ENCODE data around the gene FAM237A. TPM values are rescaled to one million over a fixed set of nuclear protein-coding genes. Genes with fewer than 3 reads are reported as not detected.

FAM237A gene
- total RNA-seq, 2 experiments from 2014 or later: not detected

DNA sequence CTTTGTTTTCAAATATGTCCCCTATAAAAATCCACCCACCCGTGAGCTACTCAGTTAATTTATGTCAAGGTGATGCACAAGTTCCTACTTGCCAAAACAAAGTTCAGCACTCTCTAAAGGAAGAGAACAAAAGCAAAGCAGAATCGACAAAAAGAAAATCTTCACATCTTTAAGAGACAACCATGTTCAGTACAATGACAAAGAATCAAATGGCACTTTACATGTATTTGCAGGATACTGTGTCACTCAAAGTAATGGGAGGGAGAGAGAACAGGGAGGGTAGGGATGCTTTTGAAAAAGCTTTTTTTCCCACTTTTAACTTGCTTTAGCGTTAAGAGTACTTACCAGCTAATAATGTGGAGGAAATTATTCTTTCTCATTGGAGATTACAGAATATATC is 39.0 kb upstream of the FAM237A start:
- H3K79me2 ChIP-seq (ENCODE audit: insufficient read depth, low read depth, low read length): no peaks in the 10 kb centered on the region
- H3K27ac ChIP-seq (ENCODE audit: low read depth, low read length, poor library complexity, severe bottlenecking): no peak overlapping the region
- no TSS peak for BruUV-seq (replicated peaks)
- no peaks in the 10 kb centered on the region for H3K9me2 ChIP-seq (ENCODE audit: insufficient read depth, low read length)
- intact Hi-C loops (cut with micrococcal nuclease; ENCODE audit: unreplicated experiment): no loop called here
- H3K36me3 ChIP-seq (ENCODE audit: insufficient read depth, low read length): no peaks in the 10 kb centered on the region
- no peaks in the 10 kb centered on the region for H3K4me1 ChIP-seq (ENCODE audit: insufficient read depth, low read length, poor library complexity, severe bottlenecking)
- TF ChIP-seq EZH2phosphoT487 (IDR thresholded peaks at IDR 0.05; ENCODE audit: borderline replicate concordance, low read depth, low read length): no peak
- no peak for TF ChIP-seq CTCF (conservative IDR thresholded peaks at IDR 0.05; ENCODE audit: low read length)
- H3K9me3 ChIP-seq (ENCODE audit: low read length): no peaks in the 10 kb centered on the region
- H3K4me2 ChIP-seq (ENCODE audit: low read length): no peak overlapping the region
- H3K4me3 ChIP-seq (ENCODE audit: low read depth, low read length, poor library complexity, severe bottlenecking): no peak overlapping the region
- CTCF ChIA-PET (ENCODE audit: unreplicated experiment): no interaction called here
- POLR2A ChIA-PET: no interaction called here
- DNase-seq (ENCODE audit: low spot score): no peak
- no peaks in the 10 kb centered on the region for H4K20me1 ChIP-seq (ENCODE audit: insufficient read depth, low read length)
- H2AFZ ChIP-seq (ENCODE audit: low read length): no peak overlapping the region

DNA sequence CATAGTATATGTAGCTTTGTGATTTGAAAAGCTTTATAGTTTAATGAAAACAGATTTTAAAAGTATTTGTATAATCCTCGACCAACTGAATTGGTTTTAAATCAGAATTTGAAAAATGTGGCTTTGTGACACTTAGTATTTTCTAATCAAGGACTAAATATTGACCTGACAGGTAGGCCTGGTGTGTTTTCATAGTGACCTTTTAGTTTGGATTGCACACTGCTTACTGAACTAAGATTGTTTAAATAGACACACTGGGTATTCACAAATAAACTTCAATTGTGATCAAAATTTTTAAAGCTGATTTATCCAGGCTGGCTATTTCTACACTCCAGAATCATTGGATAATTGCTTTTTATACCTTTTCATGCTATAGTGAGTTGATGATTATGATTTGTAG is 31.8 kb upstream of the FAM237A start:
- no peaks in the 10 kb centered on the region for H3K79me2 ChIP-seq (ENCODE audit: insufficient read depth, low read depth, low read length)
- BruUV-seq (replicated peaks): no TSS peak
- no peak for TF ChIP-seq EZH2phosphoT487 (IDR thresholded peaks at IDR 0.05; ENCODE audit: borderline replicate concordance, low read depth, low read length)
- TF ChIP-seq CTCF (conservative IDR thresholded peaks at IDR 0.05; ENCODE audit: low read length): no peak
- H3K9me3 ChIP-seq (ENCODE audit: low read length): no peaks in the 10 kb centered on the region
- no peak for DNase-seq (ENCODE audit: low spot score)
- H3K27ac ChIP-seq (ENCODE audit: low read depth, low read length, poor library complexity, severe bottlenecking): no peak overlapping the region
- no peak overlapping the region for H3K4me2 ChIP-seq (ENCODE audit: low read length)
- H3K4me3 ChIP-seq (ENCODE audit: low read depth, low read length, poor library complexity, severe bottlenecking): no peak overlapping the region
- ChIA-PET POLR2A (interaction anchor here (0.6 to 0.9 kb wide), 3 partner anchors 9 to 96 kb away, joined by 3 to 6 read pairs (median 3); no protein-coding TSS in a partner anchor), CTCF (ENCODE audit: unreplicated experiment) (no interaction called here)
- intact Hi-C loops (cut with micrococcal nuclease; ENCODE audit: unreplicated experiment): no loop called here
- H4K20me1 ChIP-seq (ENCODE audit: insufficient read depth, low read length): no peaks in the 10 kb centered on the region
- H2AFZ ChIP-seq (ENCODE audit: low read length): no peak overlapping the region
- H3K36me3 ChIP-seq (ENCODE audit: insufficient read depth, low read length): no peaks in the 10 kb centered on the region
- H3K4me1 ChIP-seq (ENCODE audit: insufficient read depth, low read length, poor library complexity, severe bottlenecking): no peaks in the 10 kb centered on the region
- H3K9me2 ChIP-seq (ENCODE audit: insufficient read depth, low read length): no peaks in the 10 kb centered on the region

- POLR2A ChIA-PET: interaction anchor here (0.9 kb wide), 1 partner anchor 54 kb away, joined by 3 read pairs; no protein-coding TSS in a partner anchor
- BruUV-seq (replicated peaks): no TSS peak
Observed at GRCh38 chr2:206611191-206611590, 31.1 kb upstream of the FAM237A start.

More at GRCh38 chr2:206611191-206611590, 31.1 kb upstream of the FAM237A start:
- Histone ChIP-seq H3K4me3 (ENCODE audit: low read depth, low read length, poor library complexity, severe bottlenecking) (no peak overlapping the region), H3K9me2 (ENCODE audit: insufficient read depth, low read length) (no peaks in the 10 kb centered on the region), H3K36me3 (ENCODE audit: insufficient read depth, low read length) (no peaks in the 10 kb centered on the region), H3K4me1 (ENCODE audit: insufficient read depth, low read length, poor library complexity, severe bottlenecking) (no peaks in the 10 kb centered on the region), H3K79me2 (ENCODE audit: insufficient read depth, low read depth, low read length) (no peaks in the 10 kb centered on the region), H3K4me2 (ENCODE audit: low read length) (no peak overlapping the region), H3K9me3 (ENCODE audit: low read length) (no peaks in the 10 kb centered on the region), H4K20me1 (ENCODE audit: insufficient read depth, low read length) (no peaks in the 10 kb centered on the region), H2AFZ (ENCODE audit: low read length) (no peak overlapping the region), H3K27ac (ENCODE audit: low read depth, low read length, poor library complexity, severe bottlenecking) (no peak overlapping the region)
- intact Hi-C loops (cut with micrococcal nuclease; ENCODE audit: unreplicated experiment): no loop called here
- CTCF ChIA-PET (ENCODE audit: unreplicated experiment): no interaction called here
- no peak for DNase-seq (ENCODE audit: low spot score)
- no peak for TF ChIP-seq CTCF (conservative IDR thresholded peaks at IDR 0.05; ENCODE audit: low read length)
- TF ChIP-seq EZH2phosphoT487 (IDR thresholded peaks at IDR 0.05; ENCODE audit: borderline replicate concordance, low read depth, low read length): no peak

Data from OCI-LY7 (cell line).